Activated CD8-positive, alpha-beta memory T cell treated with anti-CD3 and anti-CD28 coated beads for 36 hours (primary cell): Measurements from ENCODE around the gene TMBIM6. TPM values are rescaled to one million over a fixed set of nuclear protein-coding genes. Genes with fewer than 3 reads are reported as not detected.
"Not testable (repeated sequence)": the region's sequence is repeated elsewhere in the genome, so short reads cannot be mapped to it uniquely, and the experiment has no call there.

ENCODE experiments used
- CTCF ChIA-PET: fragments of 350-600 bp; sonication (Branson Sonifier 250); formaldehyde crosslinking; loops from one replicate; lab custom pipeline; 2021; ENCODE audit warnings: antibody characterized with exemption; lab: Charles Lee
- POLR2A ChIA-PET: fragments of 350-600 bp; sonication (Branson Sonifier 250); formaldehyde crosslinking; loops from one replicate; lab custom pipeline; 2021; ENCODE audit warnings: antibody characterized with exemption; lab: Charles Lee
- total RNA-seq, 2 experiments: library from RNA; stranded (reverse); gene quantifications; one replicate each; pipeline ENCODE4 v1.2.3, GENCODE V29; 2021

TMBIM6 gene
- total RNA-seq, 2 experiments from 2014 or later, result 461 to 468 TPM

GRCh38 chr12:49713952-49714351 is 27.4 kb upstream of the TMBIM6 start:
- POLR2A ChIA-PET, result not testable (repeated sequence)
- CTCF ChIA-PET, result interaction anchor here (0.6 to 12.1 kb wide), 3 partner anchors 64 to 91 kb away, joined by 3 to 145 read pairs (median 3); partner anchors contain the start of gene PRPF40B

- POLR2A ChIA-PET, result no interaction called here
Observed at GRCh38 chr12:49716553-49716952, 24.8 kb upstream of the TMBIM6 start.

GRCh38 chr12:49717800-49718199 is 23.6 kb upstream of the TMBIM6 start:
- POLR2A ChIA-PET, result not testable (repeated sequence)

More at GRCh38 chr12:49716553-49716952, 24.8 kb upstream of the TMBIM6 start:
- CTCF ChIA-PET, result interaction anchor here (0.8 to 1.3 kb wide), 2 partner anchors 61 to 79 kb away, joined by 3 read pairs; no protein-coding TSS in a partner anchor

DNA sequence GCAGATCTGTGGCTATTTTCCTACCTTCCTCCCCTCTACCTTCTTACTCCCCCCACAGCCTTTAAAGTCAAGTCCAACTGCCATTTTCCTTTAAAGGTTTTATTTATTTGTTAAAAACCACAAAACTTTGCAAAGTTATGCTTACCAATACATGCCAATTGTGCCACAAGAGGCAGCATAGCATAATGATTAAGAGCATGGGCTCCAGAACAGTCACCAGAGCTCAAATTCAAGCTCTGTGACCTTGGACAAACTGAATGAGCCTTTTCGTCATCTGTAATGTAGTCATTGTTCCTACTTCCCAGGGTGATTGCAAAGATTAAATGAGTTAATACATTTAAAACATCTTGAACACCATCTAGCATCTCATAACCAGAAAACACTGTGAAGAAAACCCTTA is 21.1 kb upstream of the TMBIM6 start:
- CTCF ChIA-PET, result no interaction called here
- POLR2A ChIA-PET, result no interaction called here

More at GRCh38 chr12:49717800-49718199, 23.6 kb upstream of the TMBIM6 start:
- CTCF ChIA-PET, result interaction anchor here (0.8 to 0.9 kb wide), 2 partner anchors 14 to 24 kb away, joined by 3 read pairs; partner anchors contain the start of gene TMBIM6

- CTCF ChIA-PET, POLR2A ChIA-PET: not testable (repeated sequence)
Observed at GRCh38 chr12:49721355-49721754, 20.0 kb upstream of the TMBIM6 start.

GRCh38 chr12:49728446-49728845 is 12.9 kb upstream of the TMBIM6 start:
- CTCF ChIA-PET, result no interaction called here
- POLR2A ChIA-PET, result no interaction called here

DNA sequence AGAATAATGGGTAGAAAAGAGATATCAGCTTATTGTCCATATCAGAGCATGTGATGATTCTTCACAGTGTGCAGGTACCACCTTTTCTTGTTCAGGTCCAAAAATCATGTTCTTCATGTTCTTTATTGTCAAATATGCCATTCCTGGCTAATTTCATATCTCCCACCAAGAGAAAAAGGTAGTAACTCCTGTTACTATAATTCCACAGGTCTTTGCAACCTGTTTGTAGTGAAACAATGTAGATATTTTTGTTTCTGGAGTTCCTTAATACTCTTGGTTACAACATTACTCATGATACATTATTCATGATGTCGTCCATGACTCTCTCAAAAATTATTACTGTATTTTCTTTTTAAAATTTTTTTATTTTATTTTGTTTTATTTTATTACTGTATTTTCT is 11.3 kb upstream of the TMBIM6 start:
- ChIA-PET POLR2A (no interaction called here), CTCF (no interaction called here)

GRCh38 chr12:49730568-49731101 is 10.7 kb upstream of the TMBIM6 start:
- ChIA-PET POLR2A (no interaction called here), CTCF (no interaction called here)

GRCh38 chr12:49733219-49734017 is 7.9 kb upstream of the TMBIM6 start:
- ChIA-PET POLR2A (no interaction called here), CTCF (interaction anchor here (0.7 kb wide), 1 partner anchor 91 kb away, joined by 3 read pairs; no protein-coding TSS in a partner anchor)

- POLR2A ChIA-PET, CTCF ChIA-PET: not testable (repeated sequence)
Observed at GRCh38 chr12:49734900-49735299, 6.5 kb upstream of the TMBIM6 start.

GRCh38 chr12:49738721-49739120 is 2.6 kb upstream of the TMBIM6 start:
- CTCF ChIA-PET, result interaction anchor here (2.9 kb wide), 1 partner anchor 40 kb away, joined by 9 read pairs; no protein-coding TSS in a partner anchor

GRCh38 chr12:49740277-49740676 is 1.1 kb upstream of the TMBIM6 start:
- CTCF ChIA-PET, result interaction anchor here (0.7 to 2.5 kb wide), 12 partner anchors 10 to 173 kb away, joined by 3 to 37 read pairs (median 7); partner anchors contain the start of gene MCRS1
- POLR2A ChIA-PET, result interaction anchor here (0.6 to 1.4 kb wide), 5 partner anchors 73 to 1063 kb away, joined by 3 to 7 read pairs (median 3); no protein-coding TSS in a partner anchor

More at GRCh38 chr12:49738721-49739120, 2.6 kb upstream of the TMBIM6 start:
- POLR2A ChIA-PET, result not testable (repeated sequence)

- ChIA-PET CTCF (interaction anchor here (0.6 to 2.5 kb wide), 33 partner anchors 8 to 611 kb away, joined by 3 to 37 read pairs (median 5); partner anchors contain the start of genes BCDIN3D, MCRS1 and PRPF40B), POLR2A (interaction anchor here (0.6 to 1.9 kb wide), 20 partner anchors 8 to 375 kb away, joined by 3 to 10 read pairs (median 5); partner anchors contain the start of genes BCDIN3D, NCKAP5L, PRPF40B and SPATS2)
Observed at GRCh38 chr12:49741882-49742620, 694 bp downstream of the TMBIM6 start.

DNA sequence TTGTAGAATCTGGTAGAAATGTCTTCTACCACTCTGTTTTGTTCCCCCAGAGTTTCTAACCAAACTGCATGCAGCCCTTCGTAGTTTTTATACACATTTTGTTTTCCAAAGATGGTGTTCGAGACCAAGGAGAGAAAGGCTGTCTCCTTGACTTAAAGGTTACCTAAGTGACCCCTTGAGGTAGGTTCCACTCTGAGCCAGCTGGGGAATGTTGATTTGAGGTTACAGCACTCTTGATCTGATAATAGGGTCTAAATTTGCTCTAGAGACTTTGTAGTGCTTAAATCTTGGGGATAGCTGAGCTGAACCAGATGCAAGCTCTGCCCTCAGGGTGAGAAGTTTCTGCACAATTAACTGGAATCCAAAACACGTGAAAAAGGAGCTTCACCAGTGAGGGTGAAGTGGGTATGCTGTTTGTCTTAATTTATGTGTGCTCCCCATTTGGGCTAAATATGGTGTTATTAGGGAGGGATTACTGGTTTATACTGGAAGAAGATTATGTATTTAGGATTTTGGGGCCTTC is 3.1 kb downstream of the TMBIM6 start:
- POLR2A ChIA-PET, result interaction anchor here (0.6 kb wide), 1 partner anchor 312 kb away, joined by 3 read pairs; no protein-coding TSS in a partner anchor
- CTCF ChIA-PET, result interaction anchor here (1.2 to 1.4 kb wide), 3 partner anchors 13 to 108 kb away, joined by 3 to 7 read pairs (median 3); no protein-coding TSS in a partner anchor

DNA sequence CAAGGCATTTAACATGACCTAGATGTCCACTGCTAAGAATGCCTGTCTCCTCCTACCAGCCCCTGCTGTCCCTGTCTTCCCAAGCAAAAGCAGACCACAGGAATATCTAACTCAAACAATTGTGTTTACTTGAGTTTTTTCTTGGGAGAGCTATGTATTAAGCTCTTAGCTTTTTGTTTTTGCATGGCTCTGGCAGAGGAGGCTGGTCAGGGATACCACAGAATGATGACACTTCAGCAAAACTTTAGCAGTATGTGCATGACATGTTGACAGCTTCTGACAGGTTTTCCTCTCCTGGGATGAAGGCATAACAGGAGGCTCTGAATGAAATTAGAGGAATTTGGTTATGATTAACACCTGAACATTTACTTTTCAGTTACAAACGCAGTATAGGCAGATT is 6.9 kb downstream of the TMBIM6 start:
- POLR2A ChIA-PET, result no interaction called here
- CTCF ChIA-PET, result interaction anchor here (0.6 to 2.5 kb wide), 5 partner anchors 10 to 103 kb away, joined by 3 to 10 read pairs (median 4); no protein-coding TSS in a partner anchor

GRCh38 chr12:49748800-49749199 is 7.4 kb downstream of the TMBIM6 start:
- CTCF ChIA-PET, result interaction anchor here (0.6 to 1.3 kb wide), 4 partner anchors 9 to 104 kb away, joined by 3 to 4 read pairs (median 4); no protein-coding TSS in a partner anchor

GRCh38 chr12:49750027-49750995 is 9.0 kb downstream of the TMBIM6 start:
- ChIA-PET POLR2A (interaction anchor here (1.3 to 1.6 kb wide), 2 partner anchors 9 to 12 kb away, joined by 5 to 8 read pairs; partner anchors contain the start of gene TMBIM6), CTCF (interaction anchor here (1.6 kb wide), 1 partner anchor 9 kb away, joined by 12 read pairs; the partner anchor contains the start of gene TMBIM6)

More at GRCh38 chr12:49748800-49749199, 7.4 kb downstream of the TMBIM6 start:
- POLR2A ChIA-PET, result no interaction called here
